ENCODE data around the gene FGF5. TPM values are rescaled to one million over a fixed set of nuclear protein-coding genes. Genes with fewer than 3 reads are reported as not detected.

Gene FGF5
- total RNA-seq: not detected
- not detected for polyA plus RNA-seq
- long read RNA-seq, donor 1: 0 reads
- long read RNA-seq, donor 2: 0 reads
- long read RNA-seq, donor 3: 0 reads
- long read RNA-seq, donor 4: 0 reads

- Histone ChIP-seq H3K9me3 (ENCODE audit: control insufficient read depth, low read length) (no peaks in the 10 kb centered on the region), H3K4me1 (ENCODE audit: control insufficient read depth, insufficient read depth, low read length) (no peaks in the 10 kb centered on the region), H3K4me3 (ENCODE audit: low read length) (peak within 1 kb of the TSS; percentile 53), H3K27ac (ENCODE audit: low read length) (no peak within 1 kb of the TSS), H3K27me3 (ENCODE audit: control insufficient read depth, insufficient read depth) (peaks cover 5% of the 10 kb centered on the region)
- peak; percentile 22 to 62 (median 45) for DNase-seq
- intact Hi-C loops (cut with DNase I): no loop called here
- ATAC-seq: peak; percentile 55 to 68
- under 1% methylated on average over 50 of the region's 50 CpGs for WGBS
Measured at GRCh38 chr4:80266253-80266901, at the start of gene FGF5. Gene FGF5, plus strand, starts transcription at chr4:80266664. Its CDS starts 161 bp downstream, at chr4:80266825.

GRCh38 chr4:80219301-80220025, 47.0 kb upstream of the FGF5 start:
- no peaks in the 10 kb centered on the region for H3K9me3 ChIP-seq (ENCODE audit: control insufficient read depth, low read length)
- no peaks in the 10 kb centered on the region for H3K4me1 ChIP-seq (ENCODE audit: control insufficient read depth, insufficient read depth, low read length)
- H3K4me3 ChIP-seq (ENCODE audit: low read length): no peak overlapping the region
- intact Hi-C loops (cut with DNase I): loop anchor here in 2 of 4 donors (10.0 kb wide), 2 partner anchors 1175 to 1265 kb away; no protein-coding TSS in a partner anchor
- H3K27me3 ChIP-seq (ENCODE audit: control insufficient read depth, insufficient read depth): no peaks in the 10 kb centered on the region
- WGBS: 42% methylated on average over 5 of the region's 5 CpGs
- H3K27ac ChIP-seq (ENCODE audit: low read length): no peak overlapping the region
- DNase-seq: peak in 1 of 3 donors; percentile 6
- ATAC-seq: no peak

GRCh38 chr4:80220711-80221110, 45.8 kb upstream of the FGF5 start:
- Histone ChIP-seq H3K4me3 (ENCODE audit: low read length) (no peak overlapping the region), H3K4me1 (ENCODE audit: control insufficient read depth, insufficient read depth, low read length) (no peaks in the 10 kb centered on the region), H3K27me3 (ENCODE audit: control insufficient read depth, insufficient read depth) (no peaks in the 10 kb centered on the region), H3K27ac (ENCODE audit: low read length) (no peak overlapping the region), H3K9me3 (ENCODE audit: control insufficient read depth, low read length) (no peaks in the 10 kb centered on the region)
- intact Hi-C loops (cut with DNase I): no loop called here
- ATAC-seq: no peak
- no peak for DNase-seq
- WGBS: 36% methylated on average over 3 of the region's 3 CpGs

- Histone ChIP-seq H3K9me3 (ENCODE audit: control insufficient read depth, low read length) (no peaks in the 10 kb centered on the region), H3K4me1 (ENCODE audit: control insufficient read depth, insufficient read depth, low read length) (no peaks in the 10 kb centered on the region), H3K4me3 (ENCODE audit: low read length) (no peak overlapping the region), H3K27me3 (ENCODE audit: control insufficient read depth, insufficient read depth) (no peaks in the 10 kb centered on the region), H3K27ac (ENCODE audit: low read length) (no peak overlapping the region)
- intact Hi-C loops (cut with DNase I): no loop called here
- no peak for DNase-seq
- ATAC-seq: no peak
Measured at GRCh38 chr4:80221161-80221560, 45.3 kb upstream of the FGF5 start.

- 72% methylated on average over 2 of the region's 2 CpGs for WGBS
- intact Hi-C loops (cut with DNase I): no loop called here
- Histone ChIP-seq H3K4me3 (ENCODE audit: low read length) (no peak overlapping the region), H3K9me3 (ENCODE audit: control insufficient read depth, low read length) (no peaks in the 10 kb centered on the region), H3K27me3 (ENCODE audit: control insufficient read depth, insufficient read depth) (no peaks in the 10 kb centered on the region), H3K4me1 (ENCODE audit: control insufficient read depth, insufficient read depth, low read length) (no peaks in the 10 kb centered on the region), H3K27ac (ENCODE audit: low read length) (no peak overlapping the region)
- ATAC-seq (no peak), DNase-seq (no peak)
Measured at GRCh38 chr4:80225595-80225994, 40.9 kb upstream of the FGF5 start.

- no peaks in the 10 kb centered on the region for H3K27me3 ChIP-seq (ENCODE audit: control insufficient read depth, insufficient read depth)
- DNase-seq: no peak
- H3K4me3 ChIP-seq (ENCODE audit: low read length): no peak overlapping the region
- 35% methylated on average over 2 of the region's 2 CpGs for WGBS
- no peak overlapping the region for H3K27ac ChIP-seq (ENCODE audit: low read length)
- ATAC-seq: no peak
- no peaks in the 10 kb centered on the region for H3K4me1 ChIP-seq (ENCODE audit: control insufficient read depth, insufficient read depth, low read length)
- no peaks in the 10 kb centered on the region for H3K9me3 ChIP-seq (ENCODE audit: control insufficient read depth, low read length)
- intact Hi-C loops (cut with DNase I): no loop called here
Measured at GRCh38 chr4:80226094-80226493, 40.4 kb upstream of the FGF5 start.

GRCh38 chr4:80228460-80228859, 38.0 kb upstream of the FGF5 start:
- DNase-seq: no peak
- Histone ChIP-seq H3K4me1 (ENCODE audit: control insufficient read depth, insufficient read depth, low read length) (no peaks in the 10 kb centered on the region), H3K4me3 (ENCODE audit: low read length) (no peak overlapping the region), H3K9me3 (ENCODE audit: control insufficient read depth, low read length) (no peaks in the 10 kb centered on the region), H3K27ac (ENCODE audit: low read length) (no peak overlapping the region), H3K27me3 (ENCODE audit: control insufficient read depth, insufficient read depth) (no peaks in the 10 kb centered on the region)
- ATAC-seq: no peak
- intact Hi-C loops (cut with DNase I): no loop called here

GRCh38 chr4:80229128-80229527, 37.3 kb upstream of the FGF5 start:
- H3K27ac ChIP-seq (ENCODE audit: low read length): no peak overlapping the region
- ATAC-seq: no peak
- no peaks in the 10 kb centered on the region for H3K4me1 ChIP-seq (ENCODE audit: control insufficient read depth, insufficient read depth, low read length)
- H3K9me3 ChIP-seq (ENCODE audit: control insufficient read depth, low read length): no peaks in the 10 kb centered on the region
- 56% methylated on average over 2 of the region's 2 CpGs for WGBS
- H3K27me3 ChIP-seq (ENCODE audit: control insufficient read depth, insufficient read depth): no peaks in the 10 kb centered on the region
- intact Hi-C loops (cut with DNase I): no loop called here
- no peak overlapping the region for H3K4me3 ChIP-seq (ENCODE audit: low read length)
- DNase-seq: no peak

- no peaks in the 10 kb centered on the region for H3K9me3 ChIP-seq (ENCODE audit: control insufficient read depth, low read length)
- no peaks in the 10 kb centered on the region for H3K4me1 ChIP-seq (ENCODE audit: control insufficient read depth, insufficient read depth, low read length)
- WGBS: 75% methylated on average over 2 of the region's 2 CpGs
- DNase-seq: no peak
- ATAC-seq: no peak
- H3K4me3 ChIP-seq (ENCODE audit: low read length): no peak overlapping the region
- H3K27me3 ChIP-seq (ENCODE audit: control insufficient read depth, insufficient read depth): no peaks in the 10 kb centered on the region
- no peak overlapping the region for H3K27ac ChIP-seq (ENCODE audit: low read length)
- intact Hi-C loops (cut with DNase I): no loop called here
Measured at GRCh38 chr4:80229590-80229989, 36.9 kb upstream of the FGF5 start.

- intact Hi-C loops (cut with DNase I): no loop called here
- H3K9me3 ChIP-seq (ENCODE audit: control insufficient read depth, low read length): no peaks in the 10 kb centered on the region
- no peak overlapping the region for H3K27ac ChIP-seq (ENCODE audit: low read length)
- no peaks in the 10 kb centered on the region for H3K27me3 ChIP-seq (ENCODE audit: control insufficient read depth, insufficient read depth)
- ATAC-seq: no peak
- H3K4me3 ChIP-seq (ENCODE audit: low read length): no peak overlapping the region
- 65% methylated on average over 5 of the region's 5 CpGs for WGBS
- no peaks in the 10 kb centered on the region for H3K4me1 ChIP-seq (ENCODE audit: control insufficient read depth, insufficient read depth, low read length)
- DNase-seq: no peak
Measured at GRCh38 chr4:80231180-80231579, 35.3 kb upstream of the FGF5 start.

- intact Hi-C loops (cut with DNase I): no loop called here
- no peak for DNase-seq
- Histone ChIP-seq H3K27me3 (ENCODE audit: control insufficient read depth, insufficient read depth) (no peaks in the 10 kb centered on the region), H3K4me1 (ENCODE audit: control insufficient read depth, insufficient read depth, low read length) (no peaks in the 10 kb centered on the region), H3K4me3 (ENCODE audit: low read length) (no peak overlapping the region), H3K9me3 (ENCODE audit: control insufficient read depth, low read length) (no peaks in the 10 kb centered on the region), H3K27ac (ENCODE audit: low read length) (no peak overlapping the region)
- ATAC-seq: no peak
- 93% methylated on average over 2 of the region's 2 CpGs for WGBS
Measured at GRCh38 chr4:80232707-80233370, 33.6 kb upstream of the FGF5 start.
